Right lung (tissue), 5 donors: ENCODE results near the gene DES. TPM values are rescaled to one million over a fixed set of nuclear protein-coding genes. Genes with fewer than 3 reads are reported as not detected.

ENCODE experiments used
- DNase-seq, 2 donors: peaks; one replicate each; pipeline ENCODE4 v3.0.0-alpha.2; 2013
- polyA plus RNA-seq, 5 donors: library from polyadenylated mRNA; unstranded; fragments of 120-200 nt; gene quantifications; one replicate each; pipeline versions ENCODE4 v1.2.1 to v1.2.3, GENCODE V29; 2013; ENCODE audit warnings: inconsistent platforms in 1 of 5, low replicate concordance in 1 of 5; ENCODE audit not compliant: insufficient read length in 5 of 5, insufficient read depth in 1 of 5

Gene DES
- polyA plus RNA-seq, 5 donors = 10.2 to 190 (median 32.6) TPM

GRCh38 chr2:219419012-219419324 is 791 bp downstream of the DES start:
- DNase-seq = no peak

- no peak for DNase-seq
Observed at GRCh38 chr2:219419331-219420197, 1.4 kb downstream of the DES start.

- DNase-seq = no peak
Observed at GRCh38 chr2:219420687-219421086, 2.5 kb downstream of the DES start.

GRCh38 chr2:219421323-219421722 is 3.1 kb downstream of the DES start:
- no peak for DNase-seq

- no peak for DNase-seq
Observed at GRCh38 chr2:219422952-219423534, 4.9 kb downstream of the DES start.

- no peak for DNase-seq
Observed at GRCh38 chr2:219423652-219424377, 5.6 kb downstream of the DES start.

GRCh38 chr2:219425238-219426067 is 7.3 kb downstream of the DES start:
- DNase-seq = no peak

GRCh38 chr2:219426068-219426443 is 7.9 kb downstream of the DES start:
- no peak for DNase-seq

GRCh38 chr2:219426534-219427136 is 8.5 kb downstream of the DES start:
- no peak for DNase-seq

GRCh38 chr2:219428469-219428868 is 10.3 kb downstream of the DES start:
- DNase-seq = no peak

- no peak for DNase-seq
Observed at GRCh38 chr2:219429958-219430606, 11.9 kb downstream of the DES start.

- no peak for DNase-seq
Observed at GRCh38 chr2:219430633-219431615, 12.7 kb downstream of the DES start.

GRCh38 chr2:219433666-219434467 is 15.7 kb downstream of the DES start:
- no peak for DNase-seq

GRCh38 chr2:219434468-219434717 is 16.2 kb downstream of the DES start:
- DNase-seq = no peak

- no peak for DNase-seq
Observed at GRCh38 chr2:219434718-219435525, 16.7 kb downstream of the DES start, which contains the start of gene SPEG. Gene SPEG (plus strand): TSS chr2:219434843. CDS start chr2:219434978, 135 bp downstream.

GRCh38 chr2:219435701-219436100 is 17.5 kb downstream of the DES start:
- DNase-seq = no peak

- DNase-seq = no peak
Observed at GRCh38 chr2:219436491-219436890, 18.3 kb downstream of the DES start.

- no peak for DNase-seq
Observed at GRCh38 chr2:219437141-219437540, 19.0 kb downstream of the DES start.
